Measurements from ENCODE around the gene FAXDC2.
"Not testable (repeated sequence)": the region's sequence is repeated elsewhere in the genome, so short reads cannot be mapped to it uniquely, and the experiment has no call there.

The FAXDC2 gene

GRCh38 chr5:154860765-154861164, 10.4 kb upstream of the FAXDC2 start:
- no peak for DNase-seq (ENCODE audit: low spot score)

GRCh38 chr5:154860123-154860522, 9.7 kb upstream of the FAXDC2 start:
- no peak for DNase-seq (ENCODE audit: low spot score)

- DNase-seq (ENCODE audit: low spot score), result no peak
Measured at GRCh38 chr5:154858972-154859871, 8.8 kb upstream of the FAXDC2 start.

GRCh38 chr5:154858297-154858971, 8.0 kb upstream of the FAXDC2 start, which contains the start of gene CNOT8:
CNOT8 (plus strand) TSS chr5:154858627; CDS start chr5:154863279, 4,652 bp downstream.
- DNase-seq (ENCODE audit: low spot score), result peak; percentile 92

GRCh38 chr5:154857530-154858296, 7.3 kb upstream of the FAXDC2 start:
- peak; percentile 94 for DNase-seq (ENCODE audit: low spot score)

GRCh38 chr5:154851351-154851750, 948 bp upstream of the FAXDC2 start:
- no peak for DNase-seq (ENCODE audit: low spot score)

GRCh38 chr5:154849791-154850201, 607 bp downstream of the FAXDC2 start:
- no peak for DNase-seq (ENCODE audit: low spot score)

GRCh38 chr5:154849264-154849785, 1.1 kb downstream of the FAXDC2 start:
- DNase-seq (ENCODE audit: low spot score), result no peak

- no peak for DNase-seq (ENCODE audit: low spot score)
Measured at GRCh38 chr5:154844809-154845208, 5.6 kb downstream of the FAXDC2 start.

- no peak for DNase-seq (ENCODE audit: low spot score)
Measured at GRCh38 chr5:154842689-154843530, 7.5 kb downstream of the FAXDC2 start.

- no peak for DNase-seq (ENCODE audit: low spot score)
Measured at GRCh38 chr5:154841273-154841661, 9.1 kb downstream of the FAXDC2 start.

- no peak for DNase-seq (ENCODE audit: low spot score)
Measured at GRCh38 chr5:154840435-154841272, 9.7 kb downstream of the FAXDC2 start.

- DNase-seq (ENCODE audit: low spot score), result no peak
Measured at GRCh38 chr5:154837009-154837901, 13.1 kb downstream of the FAXDC2 start.

GRCh38 chr5:154836225-154836624, 14.2 kb downstream of the FAXDC2 start:
- no peak for DNase-seq (ENCODE audit: low spot score)

- DNase-seq (ENCODE audit: low spot score), result not testable (repeated sequence)
Measured at GRCh38 chr5:154835701-154836052, 14.7 kb downstream of the FAXDC2 start.

GRCh38 chr5:154834053-154834452, 16.4 kb downstream of the FAXDC2 start:
- DNase-seq (ENCODE audit: low spot score), result no peak

GRCh38 chr5:154832804-154833203, 17.6 kb downstream of the FAXDC2 start:
- not testable (repeated sequence) for DNase-seq (ENCODE audit: low spot score)

GRCh38 chr5:154831451-154831850, 19.0 kb downstream of the FAXDC2 start:
- no peak for DNase-seq (ENCODE audit: low spot score)

GRCh38 chr5:154830596-154830995, 19.8 kb downstream of the FAXDC2 start:
- no peak for DNase-seq (ENCODE audit: low spot score)

Measured in AG08396 (cell line).